NCI-H146 (cell line): ENCODE results near the gene TRAF7.

Source experiments
- DNase-seq: peaks from one replicate; lab custom pipeline; 2025; lab: John Stamatoyannopoulos, UW

Gene TRAF7

DNA sequence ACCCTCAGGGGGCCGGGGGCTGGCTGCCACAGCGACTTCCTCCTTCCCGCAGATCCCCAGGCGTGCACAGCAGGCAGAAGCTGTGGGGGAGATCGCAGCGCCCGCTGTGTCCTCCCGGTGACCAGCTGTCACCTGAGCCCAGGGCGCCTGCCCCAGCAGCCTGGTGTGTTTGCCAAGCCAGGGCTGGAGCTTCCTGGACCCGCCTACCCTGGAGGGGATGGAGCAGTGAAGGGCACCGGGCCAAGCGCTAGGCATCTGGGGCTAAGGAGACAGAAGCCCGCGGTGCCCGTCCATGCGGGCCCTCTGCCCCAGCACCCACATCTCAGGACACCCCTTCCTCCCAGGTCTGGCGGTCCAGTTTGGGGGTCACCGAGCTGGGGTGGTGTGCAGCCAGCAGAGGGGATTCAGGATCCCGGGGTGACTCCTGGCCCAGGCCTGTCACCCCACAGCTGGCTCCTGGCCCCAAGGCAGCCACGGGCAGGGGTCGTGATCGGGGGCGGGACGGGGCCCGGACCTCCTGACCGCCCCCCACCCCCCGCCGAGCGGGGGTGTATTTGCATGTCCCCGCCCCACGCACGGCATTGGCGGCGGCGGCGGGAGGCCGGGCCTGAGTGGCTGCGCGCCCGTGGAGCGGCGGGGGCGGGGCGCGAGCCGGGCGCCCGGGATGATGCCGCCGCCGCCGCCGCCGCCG, 7.5 kb upstream of the TRAF7 start, which contains the start of gene RAB26:
TSS of gene RAB26 (plus strand) at position 645 of the 691 bp plus-strand sequence. CDS start 159 bp downstream, outside the sequence.
- DNase-seq = peak; percentile 99

- DNase-seq = peak; percentile 53
Measured at GRCh38 chr16:2148714-2149629, 6.6 kb upstream of the TRAF7 start.

GRCh38 chr16:2149630-2150417, 5.8 kb upstream of the TRAF7 start:
- peak; percentile 39 for DNase-seq

- DNase-seq = peak; percentile 68
Measured at GRCh38 chr16:2150418-2151187, 5.0 kb upstream of the TRAF7 start.

DNA sequence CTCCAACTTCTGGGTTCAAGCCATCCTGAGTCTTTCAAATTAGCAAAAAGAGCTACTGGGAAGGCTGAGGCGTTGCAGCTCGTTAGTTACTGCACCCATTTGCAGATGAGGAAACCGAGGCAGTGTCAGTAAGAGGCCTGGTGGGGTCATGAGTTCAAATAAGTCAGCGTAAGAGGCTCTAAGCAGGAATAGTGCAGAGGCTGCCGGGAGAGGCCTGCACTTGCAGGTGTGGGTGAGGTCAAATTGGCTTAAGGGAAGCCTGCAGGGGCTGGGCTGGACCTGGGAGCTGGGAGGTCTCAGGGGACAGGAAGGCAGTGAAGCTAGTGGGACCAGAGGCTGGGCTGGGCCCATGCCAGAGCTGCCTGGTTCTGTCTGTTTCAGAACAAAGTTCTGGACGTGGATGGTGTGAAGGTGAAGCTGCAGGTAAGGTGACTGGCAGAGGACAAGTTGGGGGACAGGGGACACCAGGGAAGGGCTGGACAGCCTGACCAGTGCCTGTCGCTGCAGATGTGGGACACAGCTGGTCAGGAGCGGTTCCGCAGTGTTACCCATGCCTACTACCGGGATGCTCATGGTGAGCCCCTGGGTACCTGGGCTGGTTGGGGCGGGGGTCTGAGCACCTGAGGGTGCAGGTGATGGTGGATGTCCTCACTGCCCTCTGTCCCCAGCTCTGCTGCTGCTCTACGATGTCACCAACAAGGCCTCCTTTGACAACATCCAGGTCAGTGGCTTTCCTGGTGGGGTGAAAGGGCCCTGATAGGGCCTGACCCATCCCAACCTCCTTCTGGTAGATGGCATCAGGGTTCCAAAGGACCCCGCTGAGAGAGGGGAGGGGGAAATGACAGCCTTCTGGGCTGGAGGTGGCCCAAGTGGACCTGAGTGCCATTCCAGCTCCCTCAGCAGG, 4.1 kb upstream of the TRAF7 start:
- DNase-seq = no peak

DNA sequence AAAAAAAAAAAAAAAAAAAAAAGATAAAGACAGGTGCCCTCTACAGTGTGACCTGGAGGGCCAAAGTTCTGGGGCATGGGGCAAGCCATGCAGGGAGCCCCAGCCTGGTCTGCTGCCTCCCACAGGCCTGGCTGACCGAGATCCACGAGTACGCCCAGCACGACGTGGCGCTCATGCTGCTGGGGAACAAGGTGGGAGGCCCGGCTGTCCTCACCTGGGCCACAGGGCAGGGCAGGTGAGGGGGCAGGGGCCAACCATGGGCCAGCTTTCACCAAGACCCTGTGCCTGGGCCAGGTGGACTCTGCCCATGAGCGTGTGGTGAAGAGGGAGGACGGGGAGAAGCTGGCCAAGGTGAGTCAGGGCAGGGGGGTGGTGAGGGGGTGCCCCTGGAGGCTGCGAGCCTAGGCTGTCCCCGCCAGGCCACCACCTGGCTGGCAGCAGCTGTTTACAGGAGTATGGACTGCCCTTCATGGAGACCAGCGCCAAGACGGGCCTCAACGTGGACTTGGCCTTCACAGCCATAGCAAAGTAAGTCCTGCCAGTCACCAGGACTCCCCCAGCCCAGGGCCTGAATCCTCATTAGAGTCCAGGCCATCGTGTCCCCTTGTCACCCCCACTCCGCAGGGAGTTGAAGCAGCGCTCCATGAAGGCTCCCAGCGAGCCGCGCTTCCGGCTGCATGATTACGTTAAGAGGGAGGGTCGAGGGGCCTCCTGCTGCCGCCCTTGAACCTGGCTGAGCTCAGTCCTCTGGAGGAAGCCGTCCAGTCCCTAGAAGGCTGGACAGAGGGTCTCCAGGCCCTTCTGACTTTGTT, 2.7 kb upstream of the TRAF7 start:
- DNase-seq = peak; percentile 76

- DNase-seq = no peak
Measured at GRCh38 chr16:2154533-2155090, 970 bp upstream of the TRAF7 start.

DNA sequence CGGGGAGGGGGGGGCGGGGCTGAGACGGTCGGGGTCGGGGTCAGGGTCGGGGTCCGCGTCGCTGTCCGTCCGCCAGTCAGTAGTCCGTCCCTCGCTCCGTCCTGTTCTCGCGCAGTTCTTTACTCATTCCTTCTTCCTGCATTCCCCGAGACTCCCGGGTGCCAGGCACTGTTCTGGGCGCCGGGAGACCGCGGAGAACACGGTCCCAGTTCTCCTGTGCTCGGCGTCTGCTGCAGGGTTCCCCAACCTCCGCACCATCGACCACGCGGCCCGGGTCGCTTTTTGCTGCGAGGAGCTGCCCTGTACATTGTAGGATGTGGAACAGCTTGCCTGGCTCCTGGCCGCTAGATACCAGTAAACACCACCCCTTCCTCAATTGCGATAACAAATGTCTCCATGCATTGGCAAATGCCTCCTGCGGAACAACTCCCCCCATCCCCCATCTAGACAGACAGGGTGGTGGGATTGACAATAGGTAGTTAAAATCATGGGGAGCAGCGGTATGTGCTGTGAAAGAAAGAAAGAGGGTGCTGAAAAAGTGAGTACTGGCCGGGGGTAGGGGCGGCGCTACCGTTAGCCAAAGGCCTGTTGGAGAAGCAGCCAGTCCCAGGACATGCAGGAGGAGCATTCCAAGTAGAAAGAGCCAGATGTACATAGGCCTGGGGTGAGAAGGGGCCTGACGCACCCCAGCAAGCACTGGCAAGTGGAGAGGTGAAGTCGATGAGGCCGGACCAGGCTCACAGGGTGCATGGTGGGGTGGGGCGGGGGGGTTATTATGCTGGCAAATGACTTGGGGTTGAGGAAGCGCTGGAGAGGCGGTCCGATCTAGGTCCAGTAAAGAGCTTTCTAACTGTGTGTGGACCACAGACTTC, 631 bp downstream of the TRAF7 start:
- no peak for DNase-seq

- DNase-seq = no peak
Measured at GRCh38 chr16:2156849-2157224, 1.3 kb downstream of the TRAF7 start.

DNA sequence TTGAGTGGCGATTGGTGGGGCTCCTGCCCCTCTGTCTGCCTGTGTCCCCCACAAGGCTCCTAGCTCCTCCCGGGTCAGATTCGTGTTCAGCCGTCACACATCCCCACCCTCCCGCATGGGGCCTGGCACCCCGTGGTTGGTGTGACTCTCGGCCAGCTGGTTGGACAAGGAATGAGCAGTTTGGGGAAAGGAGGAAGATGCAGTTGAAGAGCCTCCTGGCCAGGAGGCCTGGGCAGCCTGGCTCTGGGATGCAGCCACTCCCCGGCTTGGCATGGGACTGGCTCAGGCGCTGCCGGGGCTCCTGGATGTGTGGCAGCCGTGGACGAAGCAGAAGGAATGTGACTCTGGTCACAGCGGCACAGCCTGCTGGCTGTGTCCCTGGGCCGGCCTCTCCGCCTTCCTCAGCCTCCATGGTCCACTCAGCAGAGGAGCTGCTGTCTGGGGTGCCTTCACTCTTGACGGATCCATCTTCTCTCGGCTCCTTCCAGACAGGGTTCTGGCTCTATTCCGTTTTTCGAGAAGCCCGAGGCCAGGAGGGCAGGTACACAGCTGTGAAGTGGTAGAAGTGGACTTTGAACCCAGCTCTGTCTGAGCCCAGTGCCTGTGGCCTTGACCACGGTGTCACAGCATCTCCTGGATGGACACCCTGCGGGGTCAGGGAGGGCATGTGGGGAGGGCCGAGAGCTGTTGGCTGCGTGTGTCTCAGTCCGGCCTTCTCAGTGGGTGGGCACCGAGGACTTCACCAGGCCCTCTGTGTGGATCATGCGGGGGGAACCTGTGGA, 2.1 kb downstream of the TRAF7 start:
- DNase-seq = no peak

- no peak for DNase-seq
Measured at GRCh38 chr16:2158262-2158638, 2.7 kb downstream of the TRAF7 start.

GRCh38 chr16:2159175-2159838, 3.7 kb downstream of the TRAF7 start:
- no peak for DNase-seq

DNA sequence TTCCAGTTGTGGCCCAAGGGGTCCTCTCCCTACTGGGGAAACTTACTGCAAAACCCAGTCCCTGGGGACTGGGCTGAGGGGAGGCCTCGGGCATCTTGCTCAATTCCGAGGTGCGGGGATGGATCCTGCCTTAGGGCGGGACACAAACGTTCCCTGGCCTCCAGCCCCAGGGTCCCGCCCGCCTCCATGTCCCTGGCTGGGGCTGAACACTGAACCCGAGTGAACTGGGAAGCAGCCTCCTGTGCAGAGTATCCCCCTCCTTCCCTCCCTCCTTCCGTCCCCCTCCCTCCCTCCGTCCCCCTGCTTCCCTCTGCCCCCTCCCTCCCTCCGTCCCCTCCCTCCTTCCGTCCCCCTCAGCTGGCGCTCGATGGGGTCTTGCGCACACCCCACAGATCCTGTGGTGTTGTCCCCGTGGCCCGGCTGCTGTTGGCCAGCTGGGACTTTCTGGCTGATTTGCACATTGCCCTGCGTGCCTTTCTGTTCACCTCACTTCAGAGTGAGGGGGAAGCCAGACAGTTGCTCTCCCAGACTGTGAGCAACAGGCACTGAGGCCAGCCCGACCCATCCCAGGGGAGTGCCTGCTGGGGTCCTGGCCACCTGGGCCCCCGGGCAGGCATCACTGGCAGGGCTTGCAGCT, 5.5 kb downstream of the TRAF7 start:
- no peak for DNase-seq

GRCh38 chr16:2161911-2162310, 6.3 kb downstream of the TRAF7 start:
- DNase-seq = no peak

- DNase-seq = no peak
Measured at GRCh38 chr16:2162676-2163118, 7.1 kb downstream of the TRAF7 start.

- DNase-seq = no peak
Measured at GRCh38 chr16:2163211-2163881, 7.8 kb downstream of the TRAF7 start.
